Testis (tissue), 2 donors: ENCODE results near the gene NFATC3.

ENCODE experiments used
- CTCF ChIP-seq, 3 experiments: fragments of 450-650 bp in 2 of 3; fragments of 200-600 bp in 1 of 3; sonication (generic) in 1 of 3; IDR thresholded peaks; one replicate each; pipeline ENCODE4 v1.5.1; 2016 to 2019; ENCODE audit warnings: antibody characterized with exemption in 3 of 3, mild to moderate bottlenecking in 2 of 3, moderate library complexity in 1 of 3
- POLR2A ChIP-seq: fragments of 450-650 bp; IDR thresholded peaks from one replicate; pipeline ENCODE4 v1.6.1; 2017; ENCODE audit warnings: antibody characterized with exemption, mild to moderate bottlenecking, moderate library complexity

GRCh38 chr16:68077866-68078700, 7.1 kb upstream of the NFATC3 start:
- TF ChIP-seq POLR2A = no peak
- no peak for TF ChIP-seq CTCF (IDR thresholded peaks at IDR 0.05)
